Anterior cingulate cortex (tissue), 58 donors: ENCODE measurements around the gene ATAD1.

Source experiments
- DNase-seq, 58 donors: peaks; one replicate each; lab custom pipeline; 2025; lab: John Stamatoyannopoulos, UW

Gene ATAD1

GRCh38 chr10:87724789-87725188 is 93.2 kb downstream of the ATAD1 start:
- no peak for DNase-seq

- DNase-seq, result no peak
These were observed 94.5 kb downstream of the ATAD1 start for GRCh38 chr10:87723500-87723899.

GRCh38 chr10:87722716-87723115 is 95.3 kb downstream of the ATAD1 start:
- DNase-seq, result no peak

- DNase-seq, result no peak
These were observed 96.2 kb downstream of the ATAD1 start for GRCh38 chr10:87721781-87722180.

- DNase-seq, result no peak
These were observed 97.4 kb downstream of the ATAD1 start for GRCh38 chr10:87720665-87721064.

GRCh38 chr10:87716348-87716670 is 101.7 kb downstream of the ATAD1 start:
- no peak for DNase-seq

- DNase-seq, result no peak
These were observed 102.3 kb downstream of the ATAD1 start for GRCh38 chr10:87715552-87716347.

- no peak for DNase-seq
These were observed 104.3 kb downstream of the ATAD1 start for GRCh38 chr10:87713707-87714106.

GRCh38 chr10:87712913-87713616 is 105.0 kb downstream of the ATAD1 start:
- DNase-seq, result no peak

- DNase-seq, result no peak
These were observed 110.8 kb downstream of the ATAD1 start for GRCh38 chr10:87707254-87707653.

GRCh38 chr10:87706731-87707130 is 111.3 kb downstream of the ATAD1 start:
- DNase-seq, result no peak

- DNase-seq, result no peak
These were observed 112.7 kb downstream of the ATAD1 start for GRCh38 chr10:87705339-87705738.

- no peak for DNase-seq
These were observed 114.3 kb downstream of the ATAD1 start for GRCh38 chr10:87703771-87704170.

- no peak for DNase-seq
These were observed 115.1 kb downstream of the ATAD1 start for GRCh38 chr10:87702973-87703294.

- DNase-seq, result no peak
These were observed 115.6 kb downstream of the ATAD1 start for GRCh38 chr10:87702260-87702972.
